CD4-positive, alpha-beta T cell (primary cell): Measurements from ENCODE around the gene COA1. TPM values are rescaled to one million over a fixed set of nuclear protein-coding genes. Genes with fewer than 3 reads are reported as not detected.

Source experiments
- ATAC-seq: fragments of 200-7000 bp; cut with Tn5 transposase; one replicate; pipeline ENCODE4 v1.10.0; 2022; ENCODE audit warnings: mild to moderate bottlenecking; ENCODE audit not compliant: poor library complexity
- CTCF ChIA-PET: fragments of 350-600 bp; sonication (Branson Sonifier 250); formaldehyde crosslinking; loops from one replicate; lab custom pipeline; 2021; ENCODE audit warnings: antibody characterized with exemption, inconsistent platforms; lab: Charles Lee
- POLR2A ChIA-PET: fragments of 350-600 bp; sonication (Branson Sonifier 250); formaldehyde crosslinking; loops from one replicate; lab custom pipeline; 2021; ENCODE audit warnings: antibody characterized with exemption, inconsistent platforms; lab: Charles Lee
- DNase-seq, 14 experiments: peaks; one replicate each; pipeline ENCODE4 v3.0.0-alpha.2; 2013 to 2020; ENCODE audit warnings: mixed read lengths in 2 of 14
- H3K27ac ChIP-seq, 2 donors: one replicate each; pipeline versions ENCODE4 v1.5.1 to v1.7.0; 2013; ENCODE audit warnings: low read length in 2 of 2, low read depth in 1 of 2, mild to moderate bottlenecking in 1 of 2
- H3K27me3 ChIP-seq, 2 experiments: 1 replicate in 1 of 2; 2 replicates in 1 of 2; pipeline versions ENCODE4 v1.6.1 to v1.7.0; 2013; ENCODE audit warnings: low read length in 2 of 2, control low read depth in 1 of 2, mild to moderate bottlenecking in 1 of 2, moderate library complexity in 1 of 2; ENCODE audit not compliant: insufficient read depth in 2 of 2, control insufficient read depth in 1 of 2
- H3K36me3 ChIP-seq: one replicate; pipeline ENCODE4 v1.6.1; 2013; ENCODE audit warnings: low read length, control low read depth; ENCODE audit not compliant: insufficient read depth
- H3K4me1 ChIP-seq: one replicate; pipeline ENCODE4 v1.6.1; 2013; ENCODE audit warnings: low read length, control low read depth; ENCODE audit not compliant: insufficient read depth
- H3K4me3 ChIP-seq: one replicate; pipeline ENCODE4 v1.5.1; 2013; ENCODE audit warnings: mild to moderate bottlenecking, low read length, moderate library complexity
- H3K9me3 ChIP-seq, 2 experiments: 1 replicate in 1 of 2; 2 replicates in 1 of 2; pipeline versions ENCODE4 v1.6.1 to v1.7.0; 2013; ENCODE audit warnings: low read length in 2 of 2, mild to moderate bottlenecking in 2 of 2, control low read depth in 1 of 2, moderate library complexity in 1 of 2; ENCODE audit not compliant: control insufficient read depth in 1 of 2, insufficient read depth in 1 of 2
- H3K27ac Mint-ChIP-seq: one replicate; pipeline ENCODE4 v1.8.0; 2020; ENCODE audit warnings: mixed read lengths
- H3K27me3 Mint-ChIP-seq: one replicate; pipeline ENCODE4 v1.8.0; 2021; ENCODE audit warnings: mixed read lengths
- H3K36me3 Mint-ChIP-seq: one replicate; pipeline ENCODE4 v1.8.0; 2021; ENCODE audit warnings: low read depth, mixed read lengths
- H3K4me1 Mint-ChIP-seq: one replicate; pipeline ENCODE4 v1.8.0; 2021; ENCODE audit warnings: low read depth, mixed read lengths
- H3K4me3 Mint-ChIP-seq: one replicate; pipeline ENCODE4 v1.8.0; 2020; ENCODE audit warnings: mild to moderate bottlenecking, mixed read lengths
- H3K9me3 Mint-ChIP-seq: one replicate; pipeline ENCODE4 v1.8.0; 2020; ENCODE audit warnings: mixed read lengths
- CTCF ChIP-seq: fragments of 200-600 bp; IDR thresholded peaks from one replicate; pipeline ENCODE4 v1.8.0; 2022; ENCODE audit warnings: antibody characterized with exemption, mild to moderate bottlenecking
- intact Hi-C, 2 experiments: fragments of 100-400 bp; cut with DNase I in 1 of 2; cut with micrococcal nuclease in 1 of 2; formaldehyde crosslinking; loops; one replicate each; pipeline versions ENCODE4 v1.15.1 to v1.9.0; 2023 to 2025; cut with DNase I, micrococcal nuclease
- total RNA-seq, 174 experiments: library from RNA in 2 of 174; stranded (reverse) in 2 of 174; gene quantifications; one replicate each; pipeline ENCODE4 v1.2.3 and lab custom pipeline; 2021 to 2026

Gene COA1
- total RNA-seq, 2 experiments from 2014 or later: 78.9 to 80.7 TPM

- Histone ChIP-seq H3K27ac (no peak overlapping the region), H3K36me3 (peaks cover 79% of the 10 kb centered on the region), H3K27me3 (no peaks in the 10 kb centered on the region), H3K4me1 (peaks cover 54% of the 10 kb centered on the region), H3K4me3 (no peak overlapping the region), H3K9me3 (no peaks in the 10 kb centered on the region)
- DNase-seq: no peak
- peak overlapping the region; percentile 21 for H3K4me3 Mint-ChIP-seq
- H3K4me1 Mint-ChIP-seq: peaks cover 76% of the 10 kb centered on the region
- intact Hi-C loops: loop anchor here in 1 of 2 experiments (2.0 kb wide), 1 partner anchor 18 kb away; no protein-coding TSS in a partner anchor
- H3K36me3 Mint-ChIP-seq: peaks cover 95% of the 10 kb centered on the region
- peak overlapping the region; percentile 84 for H3K27ac Mint-ChIP-seq
- POLR2A ChIA-PET: interaction anchor here (0.7 to 1.1 kb wide), 5 partner anchors 22 to 91 kb away, joined by 3 to 4 read pairs (median 3); partner anchors contain the start of gene STK17A
- CTCF ChIA-PET: interaction anchor here (0.6 to 1.0 kb wide), 3 partner anchors 21 to 30 kb away, joined by 3 read pairs; no protein-coding TSS in a partner anchor
- H3K9me3 Mint-ChIP-seq: no peaks in the 10 kb centered on the region
- H3K27me3 Mint-ChIP-seq: no peaks in the 10 kb centered on the region
- ATAC-seq: no peak
- no peak for TF ChIP-seq CTCF
Observed at GRCh38 chr7:43609097-43609496, 120.2 kb downstream of the COA1 start.

GRCh38 chr7:43604251-43604650, 125.1 kb downstream of the COA1 start:
- Mint-ChIP-seq H3K4me3 (peak overlapping the region; percentile 1), H3K9me3 (no peaks in the 10 kb centered on the region), H3K27me3 (no peaks in the 10 kb centered on the region), H3K27ac (peak overlapping the region; percentile 21), H3K36me3 (peaks cover 62% of the 10 kb centered on the region), H3K4me1 (peaks cover 55% of the 10 kb centered on the region)
- Histone ChIP-seq H3K27ac (no peak overlapping the region), H3K4me3 (no peak overlapping the region), H3K9me3 (no peaks in the 10 kb centered on the region), H3K4me1 (peaks cover 36% of the 10 kb centered on the region), H3K27me3 (no peaks in the 10 kb centered on the region), H3K36me3 (peaks cover 83% of the 10 kb centered on the region)
- no peak for TF ChIP-seq CTCF
- POLR2A ChIA-PET: interaction anchor here (0.7 to 1.8 kb wide), 5 partner anchors 17 to 96 kb away, joined by 3 to 8 read pairs (median 5); partner anchors contain the start of gene STK17A
- DNase-seq: no peak
- ATAC-seq: no peak
- CTCF ChIA-PET: interaction anchor here (2.1 to 9.5 kb wide), 2 partner anchors 22 to 95 kb away, joined by 6 to 64 read pairs; partner anchors contain the start of gene STK17A
- intact Hi-C loops: no loop called here

GRCh38 chr7:43602256-43602655, 127.1 kb downstream of the COA1 start:
- intact Hi-C loops: loop anchor here in 1 of 2 experiments (2.0 kb wide), 1 partner anchor 17 kb away; no protein-coding TSS in a partner anchor
- DNase-seq (no peak), ATAC-seq (no peak)
- Mint-ChIP-seq H3K9me3 (no peaks in the 10 kb centered on the region), H3K4me3 (no peak overlapping the region), H3K36me3 (peaks cover 59% of the 10 kb centered on the region), H3K27ac (no peak overlapping the region), H3K27me3 (no peaks in the 10 kb centered on the region), H3K4me1 (peaks cover 50% of the 10 kb centered on the region)
- no peak for TF ChIP-seq CTCF
- Histone ChIP-seq H3K36me3 (peaks cover 85% of the 10 kb centered on the region), H3K4me1 (peaks cover 45% of the 10 kb centered on the region), H3K4me3 (no peak overlapping the region), H3K27me3 (no peaks in the 10 kb centered on the region), H3K9me3 (no peaks in the 10 kb centered on the region), H3K27ac (peak overlapping the region in 1 of 2 donors; percentile 26)
- ChIA-PET POLR2A (interaction anchor here (0.8 to 1.2 kb wide), 4 partner anchors 17 to 47 kb away, joined by 3 to 5 read pairs (median 4); partner anchors contain the start of gene STK17A), CTCF (interaction anchor here (0.7 to 9.5 kb wide), 3 partner anchors 18 to 97 kb away, joined by 3 to 64 read pairs (median 4); partner anchors contain the start of gene STK17A)
